Endothelial cell (in vitro differentiated cells): ENCODE results near the gene MSMO1. TPM values are rescaled to one million over a fixed set of nuclear protein-coding genes. Genes with fewer than 3 reads are reported as not detected.

ENCODE experiments used
- DNase-seq: peaks from one replicate; pipeline ENCODE4 v3.0.0; 2021; ENCODE audit warnings: low spot score
- H3K27ac Mint-ChIP-seq: one replicate; pipeline ENCODE4 v1.8.0; 2021; ENCODE audit warnings: mixed read lengths, inconsistent platforms; ENCODE audit not compliant: unreplicated experiment
- H3K27me3 Mint-ChIP-seq: one replicate; pipeline ENCODE4 v1.8.0; 2021; ENCODE audit warnings: mild to moderate bottlenecking, moderate library complexity, mixed read lengths, inconsistent platforms; ENCODE audit not compliant: unreplicated experiment
- H3K36me3 Mint-ChIP-seq: one replicate; pipeline ENCODE4 v1.8.0; 2021; ENCODE audit warnings: mild to moderate bottlenecking, low read depth, mixed read lengths, inconsistent platforms; ENCODE audit not compliant: unreplicated experiment
- H3K4me1 Mint-ChIP-seq: one replicate; pipeline ENCODE4 v1.8.0; 2021; ENCODE audit warnings: mild to moderate bottlenecking, mixed read lengths, inconsistent platforms; ENCODE audit not compliant: unreplicated experiment
- H3K4me3 Mint-ChIP-seq: one replicate; pipeline ENCODE4 v1.8.0; 2021; ENCODE audit warnings: mild to moderate bottlenecking, mixed read lengths, inconsistent platforms; ENCODE audit not compliant: unreplicated experiment
- H3K9me3 Mint-ChIP-seq: one replicate; pipeline ENCODE4 v1.8.0; 2021; ENCODE audit warnings: mixed read lengths, inconsistent platforms; ENCODE audit not compliant: unreplicated experiment
- CTCF ChIP-seq: fragments of 200-600 bp; sonication (generic); IDR thresholded peaks from one replicate; pipeline ENCODE4 v1.5.0; 2021; ENCODE audit warnings: antibody characterized with exemption; ENCODE audit not compliant: unreplicated experiment
- total RNA-seq: library from RNA; stranded (reverse); fragmentation: NEBNext Ultra II Directional; extraction: Animal tissue kit (Norgen Biotek cat#: 25700); gene quantifications from one replicate; pipeline ENCODE4 v1.2.1, GENCODE V29; 2021; ENCODE audit not compliant: unreplicated experiment

The MSMO1 gene
- total RNA-seq, 1 donor from 2014 or later, result 118 TPM

DNA sequence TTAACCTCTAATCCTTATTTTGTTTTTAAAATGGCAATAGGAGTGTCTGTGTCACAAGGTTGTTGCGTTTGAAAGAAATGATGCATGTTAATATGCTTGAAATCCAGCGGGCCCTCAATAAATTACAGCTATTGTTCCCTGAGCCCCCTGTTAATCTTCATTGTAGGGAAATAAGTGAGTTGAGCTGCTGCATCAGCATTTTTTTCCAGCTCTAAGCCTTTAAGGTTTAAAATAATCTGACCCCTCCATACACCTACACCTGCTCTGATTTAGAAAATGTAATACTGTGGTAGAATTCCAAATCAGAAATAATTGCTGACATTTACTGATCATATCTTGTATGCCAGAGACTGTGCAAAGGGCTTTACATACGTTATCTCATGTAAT lies 2.6 kb upstream of the MSMO1 start:
- TF ChIP-seq CTCF, result no peak
- H3K27ac Mint-ChIP-seq, result no peak overlapping the region
- H3K4me1 Mint-ChIP-seq, result peaks cover 8% of the 10 kb centered on the region
- H3K36me3 Mint-ChIP-seq, result peaks cover 6% of the 10 kb centered on the region
- H3K4me3 Mint-ChIP-seq, result no peak overlapping the region
- DNase-seq, result no peak
- no peaks in the 10 kb centered on the region for H3K9me3 Mint-ChIP-seq
- peaks cover 3% of the 10 kb centered on the region for H3K27me3 Mint-ChIP-seq

GRCh38 chr4:165325732-165326512 lies 1.5 kb upstream of the MSMO1 start:
- Mint-ChIP-seq H3K36me3 (peaks cover 11% of the 10 kb centered on the region), H3K4me3 (peak overlapping the region; percentile 53)

GRCh38 chr4:165326831-165327210 lies 648 bp upstream of the MSMO1 start:
- H3K36me3 Mint-ChIP-seq, result peaks cover 13% of the 10 kb centered on the region
- peaks cover 3% of the 10 kb centered on the region for H3K27me3 Mint-ChIP-seq
- H3K27ac Mint-ChIP-seq, result no peak overlapping the region
- TF ChIP-seq CTCF, result no peak
- no peaks in the 10 kb centered on the region for H3K9me3 Mint-ChIP-seq
- no peak overlapping the region for H3K4me3 Mint-ChIP-seq
- no peak for DNase-seq
- H3K4me1 Mint-ChIP-seq, result peaks cover 22% of the 10 kb centered on the region

More at GRCh38 chr4:165325732-165326512, 1.5 kb upstream of the MSMO1 start:
- no peak for DNase-seq
- Mint-ChIP-seq H3K4me1 (peaks cover 15% of the 10 kb centered on the region), H3K27ac (peak overlapping the region; percentile 90), H3K27me3 (peaks cover 3% of the 10 kb centered on the region), H3K9me3 (no peaks in the 10 kb centered on the region)
- TF ChIP-seq CTCF, result no peak

DNA sequence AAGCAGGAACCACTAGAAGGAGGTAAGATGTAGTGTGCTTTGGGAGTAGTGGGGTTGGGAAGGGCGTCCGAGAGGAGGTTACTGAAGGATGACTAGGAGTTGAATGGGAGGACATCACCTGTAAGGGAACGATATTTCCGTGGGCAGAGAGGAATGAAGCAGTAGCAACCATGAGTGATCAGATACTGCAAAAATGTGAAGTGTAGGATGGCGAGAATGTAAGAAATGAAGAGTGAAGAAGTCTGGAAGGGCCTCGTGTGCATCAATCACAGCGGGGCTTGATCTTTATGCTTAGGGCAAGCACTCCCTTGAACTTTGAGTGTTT lies 594 bp downstream of the MSMO1 start:
- no peak for TF ChIP-seq CTCF
- DNase-seq, result no peak
- no peaks in the 10 kb centered on the region for H3K9me3 Mint-ChIP-seq
- no peak overlapping the region for H3K4me3 Mint-ChIP-seq
- peaks cover 31% of the 10 kb centered on the region for H3K4me1 Mint-ChIP-seq
- peaks cover 19% of the 10 kb centered on the region for H3K36me3 Mint-ChIP-seq
- H3K27ac Mint-ChIP-seq, result no peak overlapping the region
- H3K27me3 Mint-ChIP-seq, result peaks cover 3% of the 10 kb centered on the region

GRCh38 chr4:165328708-165329107 lies 1.2 kb downstream of the MSMO1 start:
- H3K36me3 Mint-ChIP-seq, result peaks cover 19% of the 10 kb centered on the region
- no peaks in the 10 kb centered on the region for H3K27me3 Mint-ChIP-seq
- no peak overlapping the region for H3K27ac Mint-ChIP-seq
- DNase-seq, result no peak
- no peak for TF ChIP-seq CTCF
- H3K9me3 Mint-ChIP-seq, result no peaks in the 10 kb centered on the region
- peaks cover 31% of the 10 kb centered on the region for H3K4me1 Mint-ChIP-seq
- no peak overlapping the region for H3K4me3 Mint-ChIP-seq
